H9 (cell line): ENCODE measurements around the gene ZC3H7B. TPM values are rescaled to one million over a fixed set of nuclear protein-coding genes. Genes with fewer than 3 reads are reported as not detected.

Source experiments
- DNase-seq: peaks from one replicate; pipeline ENCODE4 v3.0.0-alpha.2; 2017
- H2AFZ ChIP-seq: one replicate; pipeline ENCODE4 v1.6.1; 2013; ENCODE audit warnings: mild to moderate bottlenecking, low read length, control low read depth, moderate library complexity
- H2AK5ac ChIP-seq: 2 replicates; pipeline ENCODE4 v1.6.1; 2013; ENCODE audit warnings: low read length, control low read depth, mixed read lengths; ENCODE audit not compliant: insufficient read length
- H2BK120ac ChIP-seq: one replicate; pipeline ENCODE4 v1.6.1; 2013; ENCODE audit warnings: low read depth, mild to moderate bottlenecking, low read length, control low read depth, inconsistent platforms; ENCODE audit not compliant: poor library complexity, severe bottlenecking
- H2BK12ac ChIP-seq: 2 replicates; pipeline ENCODE4 v1.6.1; 2013; ENCODE audit warnings: low read length, control low read depth, mixed read lengths, low read depth; ENCODE audit not compliant: insufficient read length
- H2BK15ac ChIP-seq: 2 replicates; pipeline ENCODE4 v1.6.1; 2013; ENCODE audit warnings: low read depth, low read length, control low read depth
- H2BK20ac ChIP-seq: one replicate; pipeline ENCODE4 v1.6.1; 2013; ENCODE audit warnings: low read depth, mild to moderate bottlenecking, low read length, control low read depth, inconsistent platforms; ENCODE audit not compliant: poor library complexity, severe bottlenecking
- H2BK5ac ChIP-seq: 2 replicates; pipeline ENCODE4 v1.6.1; 2013; ENCODE audit warnings: low read length, control low read depth, mixed read lengths; ENCODE audit not compliant: insufficient read length
- H3K14ac ChIP-seq: 2 replicates; pipeline ENCODE4 v1.6.1; 2013; ENCODE audit warnings: low read length, control low read depth; ENCODE audit not compliant: insufficient read depth
- H3K18ac ChIP-seq: 2 replicates; pipeline ENCODE4 v1.6.1; 2013; ENCODE audit warnings: low read depth, mild to moderate bottlenecking, mixed read lengths, low read length, control low read depth; ENCODE audit not compliant: insufficient read length
- H3K23ac ChIP-seq: 2 replicates; pipeline ENCODE4 v1.6.1; 2013; ENCODE audit warnings: low read length, control low read depth, mixed read lengths, low read depth; ENCODE audit not compliant: insufficient read length
- H3K23me2 ChIP-seq: 2 replicates; pipeline ENCODE4 v1.6.1; 2013; ENCODE audit warnings: low read depth, mild to moderate bottlenecking, mixed read lengths, low read length, control low read depth; ENCODE audit not compliant: insufficient read length, poor library complexity, severe bottlenecking
- H3K27ac ChIP-seq: 2 replicates; pipeline ENCODE4 v1.5.1; 2013; ENCODE audit warnings: low read length, control low read depth, mixed read lengths, low read depth; ENCODE audit not compliant: insufficient read length
- H3K27me3 ChIP-seq: 2 replicates; pipeline ENCODE4 v1.6.1; 2013; ENCODE audit warnings: low read length, control low read depth, inconsistent platforms; ENCODE audit not compliant: insufficient read depth
- H3K4ac ChIP-seq: 2 replicates; pipeline ENCODE4 v1.6.1; 2013; ENCODE audit warnings: low read depth, mild to moderate bottlenecking, control low read depth, inconsistent platforms, low read length, moderate library complexity
- H3K4me1 ChIP-seq: 2 replicates; pipeline ENCODE4 v1.6.1; 2013; ENCODE audit warnings: low read length, control low read depth, inconsistent platforms; ENCODE audit not compliant: insufficient read depth
- H3K4me2 ChIP-seq: 2 replicates; pipeline ENCODE4 v1.6.1; 2013; ENCODE audit warnings: low read length, control low read depth, mixed read lengths; ENCODE audit not compliant: insufficient read length, insufficient read depth
- H3K56ac ChIP-seq: 2 replicates; pipeline ENCODE4 v1.6.1; 2013; ENCODE audit warnings: low read depth, mild to moderate bottlenecking, mixed read lengths, low read length, control low read depth; ENCODE audit not compliant: insufficient read length
- H3K79me1 ChIP-seq: 2 replicates; pipeline ENCODE4 v1.6.1; 2013; ENCODE audit warnings: low read depth, mild to moderate bottlenecking, moderate library complexity, low read length, control low read depth, inconsistent platforms; ENCODE audit not compliant: insufficient read depth, poor library complexity, severe bottlenecking
- H3K79me2 ChIP-seq: 2 replicates; pipeline ENCODE4 v1.6.1; 2013; ENCODE audit warnings: low read length, control low read depth, inconsistent platforms; ENCODE audit not compliant: insufficient read depth
- H3K9ac ChIP-seq: 2 replicates; pipeline ENCODE4 v1.6.1; 2013; ENCODE audit warnings: low read length, control low read depth, mixed read lengths; ENCODE audit not compliant: insufficient read length; ENCODE audit errors: extremely low read depth
- H3K9me3 ChIP-seq: one replicate; pipeline ENCODE4 v1.6.1; 2013; ENCODE audit warnings: low read depth, low read length, inconsistent platforms; ENCODE audit not compliant: control insufficient read depth
- H3T11ph ChIP-seq: one replicate; pipeline ENCODE4 v1.6.1; 2013; ENCODE audit warnings: mild to moderate bottlenecking, low read length, control low read depth, inconsistent platforms
- H4K20me1 ChIP-seq: one replicate; pipeline ENCODE4 v1.6.1; 2013; ENCODE audit not compliant: control insufficient read depth, insufficient read length, insufficient read depth
- H4K5ac ChIP-seq: 2 replicates; pipeline ENCODE4 v1.6.1; 2013; ENCODE audit warnings: low read depth, mild to moderate bottlenecking, mixed read lengths, low read length, control low read depth; ENCODE audit not compliant: insufficient read length
- H4K8ac ChIP-seq: replicated peaks from 2 replicates; pipeline ENCODE4 v1.6.1; 2013; ENCODE audit warnings: low read length, control low read depth, mixed read lengths, low read depth; ENCODE audit not compliant: insufficient read length
- H4K91ac ChIP-seq: 2 replicates; pipeline ENCODE4 v1.6.1; 2013; ENCODE audit warnings: low read depth, mild to moderate bottlenecking, moderate library complexity, mixed read lengths, low read length, control low read depth; ENCODE audit not compliant: insufficient read length
- H3K27ac Mint-ChIP-seq, 3 experiments: 2 replicates in 2 of 3; 3 replicates in 1 of 3; pipeline ENCODE4 v1.8.0; 2020 to 2021; ENCODE audit warnings: mixed read lengths in 3 of 3, mild to moderate bottlenecking in 1 of 3, moderate library complexity in 1 of 3
- H3K27me3 Mint-ChIP-seq: 2 replicates; pipeline ENCODE4 v1.8.0; 2021; ENCODE audit warnings: low read depth, mild to moderate bottlenecking, moderate library complexity, mixed read lengths
- H3K36me3 Mint-ChIP-seq, 3 experiments: 2 replicates in 2 of 3; 3 replicates in 1 of 3; pipeline ENCODE4 v1.8.0; 2020 to 2021; ENCODE audit warnings: low read depth in 3 of 3, mixed read lengths in 3 of 3; ENCODE audit not compliant: insufficient read depth in 1 of 3
- H3K4me1 Mint-ChIP-seq, 2 experiments: 2 replicates each; pipeline ENCODE4 v1.8.0; 2020; ENCODE audit warnings: mixed read lengths in 2 of 2
- H3K4me3 Mint-ChIP-seq, 2 experiments: 2 replicates in 1 of 2; 3 replicates in 1 of 2; pipeline ENCODE4 v1.8.0; 2020 to 2021; ENCODE audit warnings: mild to moderate bottlenecking in 2 of 2, mixed read lengths in 2 of 2, moderate library complexity in 1 of 2
- H3K9me3 Mint-ChIP-seq, 2 experiments: 2 replicates in 1 of 2; 3 replicates in 1 of 2; pipeline ENCODE4 v1.8.0; 2020; ENCODE audit warnings: mild to moderate bottlenecking in 2 of 2, mixed read lengths in 2 of 2, moderate library complexity in 1 of 2
- CTCF ChIP-seq: fragments of 200-600 bp; sonication (generic); conservative IDR thresholded peaks from 3 replicates; pipeline ENCODE4 v1.8.0; 2021; ENCODE audit warnings: antibody characterized with exemption, mild to moderate bottlenecking
- WGBS: extraction: QIAGEN DNeasy Blood & Tissue Kit; methylation state at CpG from one replicate; pipeline ENCODE4 v1.1.7; 2013; ENCODE audit warnings: missing lambda C conversion rate, low lambda C conversion rate, mixed read lengths; ENCODE audit not compliant: insufficient read length; ENCODE audit errors: extremely low coverage; 5-methylcytosine and 5-hydroxymethylcytosine counted together
- total RNA-seq: library from RNA; stranded (reverse); gene quantifications from 2 replicates; pipeline ENCODE4 v1.2.1, GENCODE V29; 2021

Gene ZC3H7B
- total RNA-seq, 1 experiment from 2014 or later = 69.3 TPM

GRCh38 chr22:41343300-41343699 lies 42.0 kb downstream of the ZC3H7B start:
- Mint-ChIP-seq H3K4me3 (no peak overlapping the region), H3K27ac (no peak overlapping the region), H3K4me1 (no peaks in the 10 kb centered on the region), H3K27me3 (no peaks in the 10 kb centered on the region; the same call in 1 of the 2 replicates), H3K36me3 (peaks cover 9 to 63% (median 61%) of the 10 kb centered on the region in 3 experiments; a peak in 6 of 7 replicates), H3K9me3 (no peaks in the 10 kb centered on the region)
- Histone ChIP-seq H3K79me1 (no peaks in the 10 kb centered on the region), H3K14ac (no peak overlapping the region), H2AFZ (no peak overlapping the region), H2AK5ac (no peak overlapping the region), H3K27ac (no peak overlapping the region), H2BK20ac (no peak overlapping the region), H3K23me2 (no peaks in the 10 kb centered on the region), H3K4ac (no peak overlapping the region), H3K4me2 (no peak overlapping the region), H2BK5ac (no peak overlapping the region), H3K79me2 (no peaks in the 10 kb centered on the region), H3K56ac (no peak overlapping the region), H4K5ac (no peak overlapping the region), H3K18ac (no peak overlapping the region), H4K91ac (no peak overlapping the region), H2BK120ac (no peak overlapping the region), H3T11ph (no peak overlapping the region), H4K8ac (no peak overlapping the region), H2BK15ac (no peak overlapping the region), H3K9me3 (no peaks in the 10 kb centered on the region), H3K27me3 (no peaks in the 10 kb centered on the region), H2BK12ac (no peak overlapping the region), H3K9ac (no peak overlapping the region), H4K20me1 (no peaks in the 10 kb centered on the region), H3K23ac (no peak overlapping the region), H3K4me1 (no peaks in the 10 kb centered on the region)
- no peak for DNase-seq
- TF ChIP-seq CTCF = no peak
- WGBS = no CpG with 5 or more reads among the region's 18 CpGs
